ENCODE data around the gene BTNL9. TPM values are rescaled to one million over a fixed set of nuclear protein-coding genes. Genes with fewer than 3 reads are reported as not detected.
"Not testable (repeated sequence)": the region's sequence is repeated elsewhere in the genome, so short reads cannot be mapped to it uniquely, and the experiment has no call there.

The BTNL9 gene
- total and polyA plus RNA-seq, 2 experiments from 2014 or later: 0.11 to 0.27 TPM

DNA sequence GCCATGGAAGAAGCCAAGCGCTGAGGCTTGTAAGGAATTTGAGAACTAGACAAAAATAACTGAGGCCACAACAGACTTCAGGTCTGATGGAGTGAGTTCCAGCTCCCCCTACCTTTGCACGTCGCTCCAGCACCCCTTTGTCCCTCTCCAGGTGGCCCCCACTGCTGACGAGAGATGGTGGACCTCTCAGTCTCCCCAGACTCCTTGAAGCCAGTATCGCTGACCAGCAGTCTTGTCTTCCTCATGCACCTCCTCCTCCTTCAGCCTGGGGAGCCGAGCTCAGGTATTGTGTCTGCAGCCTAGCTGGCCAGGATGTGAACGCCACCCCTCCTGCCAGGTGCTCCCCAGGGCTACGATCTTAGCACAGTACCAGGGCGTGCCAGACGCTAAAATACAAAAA, 5.2 kb downstream of the BTNL9 start:
- no peak overlapping the region for H3K27ac ChIP-seq

DNA sequence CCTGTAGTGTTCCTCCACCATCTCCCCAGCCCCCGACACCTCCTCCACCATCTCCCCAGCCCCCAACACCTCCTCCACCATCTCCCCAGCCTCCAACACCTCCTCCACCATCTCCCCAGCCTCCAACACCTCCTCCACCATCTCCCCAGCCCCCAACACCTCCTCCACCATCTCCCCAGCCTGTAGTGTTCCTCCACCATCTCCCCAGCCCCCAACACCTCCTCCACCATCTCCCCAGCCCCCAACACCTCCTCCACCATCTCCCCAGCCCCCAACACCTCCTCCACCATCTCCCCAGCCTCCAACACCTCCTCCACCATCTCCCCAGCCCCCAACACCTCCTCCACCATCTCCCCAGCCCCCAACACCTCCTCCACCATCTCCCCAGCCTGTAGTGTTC, 5.8 kb downstream of the BTNL9 start:
- H3K9me2 ChIP-seq (replicated peaks; ENCODE audit: insufficient read depth); H3K36me3 ChIP-seq (replicated peaks; ENCODE audit: insufficient read depth, low read depth): not testable (repeated sequence)
- peaks cover 73% of the 10 kb centered on the region for H3K27me3 ChIP-seq

More for the DNA sequence above, 5.2 kb downstream of the BTNL9 start:
- H3K9me3 ChIP-seq (ENCODE audit: low read depth): no peaks in the 10 kb centered on the region
- H3K27me3 ChIP-seq: peaks cover 73% of the 10 kb centered on the region
- DNase-seq (ENCODE audit: low spot score): no peak
- no peaks in the 10 kb centered on the region for H3K4me1 ChIP-seq (ENCODE audit: insufficient read depth)
- H3K79me2 ChIP-seq: no peaks in the 10 kb centered on the region
- no peak overlapping the region for H3K4me2 ChIP-seq
- no peaks in the 10 kb centered on the region for H3K9me2 ChIP-seq (replicated peaks; ENCODE audit: insufficient read depth)
- WGBS (ENCODE audit: low lambda C conversion rate, missing lambda C conversion rate): 65% methylated on average over 10 of the region's 10 CpGs
- TF ChIP-seq, protein P1, sequence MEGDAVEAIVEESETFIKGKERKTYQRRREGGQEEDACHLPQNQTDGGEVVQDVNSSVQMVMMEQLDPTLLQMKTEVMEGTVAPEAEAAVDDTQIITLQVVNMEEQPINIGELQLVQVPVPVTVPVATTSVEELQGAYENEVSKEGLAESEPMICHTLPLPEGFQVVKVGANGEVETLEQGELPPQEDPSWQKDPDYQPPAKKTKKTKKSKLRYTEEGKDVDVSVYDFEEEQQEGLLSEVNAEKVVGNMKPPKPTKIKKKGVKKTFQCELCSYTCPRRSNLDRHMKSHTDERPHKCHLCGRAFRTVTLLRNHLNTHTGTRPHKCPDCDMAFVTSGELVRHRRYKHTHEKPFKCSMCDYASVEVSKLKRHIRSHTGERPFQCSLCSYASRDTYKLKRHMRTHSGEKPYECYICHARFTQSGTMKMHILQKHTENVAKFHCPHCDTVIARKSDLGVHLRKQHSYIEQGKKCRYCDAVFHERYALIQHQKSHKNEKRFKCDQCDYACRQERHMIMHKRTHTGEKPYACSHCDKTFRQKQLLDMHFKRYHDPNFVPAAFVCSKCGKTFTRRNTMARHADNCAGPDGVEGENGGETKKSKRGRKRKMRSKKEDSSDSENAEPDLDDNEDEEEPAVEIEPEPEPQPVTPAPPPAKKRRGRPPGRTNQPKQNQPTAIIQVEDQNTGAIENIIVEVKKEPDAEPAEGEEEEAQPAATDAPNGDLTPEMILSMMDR (IDR thresholded peaks at IDR 0.05; ENCODE audit: poor library complexity): no peak
- TF ChIP-seq EZH2 (IDR thresholded peaks at IDR 0.05; ENCODE audit: borderline replicate concordance) (no peak), EZH2phosphoT487 (IDR thresholded peaks at IDR 0.05; ENCODE audit: low read depth, severe bottlenecking, unreplicated experiment) (no peak)
- no peaks in the 10 kb centered on the region for H3K36me3 ChIP-seq (replicated peaks; ENCODE audit: insufficient read depth, low read depth)
- no peak overlapping the region for H2AFZ ChIP-seq
- H3K4me3 ChIP-seq: no peak overlapping the region
- no peaks in the 10 kb centered on the region for H4K20me1 ChIP-seq (ENCODE audit: insufficient read depth, poor library complexity, severe bottlenecking)

DNA sequence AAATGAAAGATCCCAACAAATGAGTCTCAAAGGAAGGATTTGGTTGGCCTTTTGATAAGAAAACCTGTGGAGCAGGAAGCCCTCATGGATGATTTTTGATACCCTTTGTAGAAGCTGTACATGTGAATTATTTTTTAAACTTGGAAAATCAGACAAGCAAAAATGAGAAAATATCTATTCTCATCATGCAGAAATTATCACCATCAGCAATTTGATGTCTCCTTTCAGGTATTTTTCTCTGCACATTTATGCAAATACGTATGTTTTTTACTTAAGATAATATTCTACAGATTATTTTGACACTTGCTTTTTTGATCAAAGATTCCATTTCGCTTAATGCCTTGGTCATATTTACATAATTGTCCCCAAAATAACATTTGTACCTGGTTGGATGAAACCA, 7.2 kb downstream of the BTNL9 start:
- no peak for DNase-seq (ENCODE audit: low spot score)
- H3K4me3 ChIP-seq: no peak overlapping the region
- WGBS (ENCODE audit: low lambda C conversion rate, missing lambda C conversion rate): 81% methylated on average over 2 of the region's 2 CpGs
- no peak overlapping the region for H3K4me2 ChIP-seq
- no peaks in the 10 kb centered on the region for H3K79me2 ChIP-seq
- no peaks in the 10 kb centered on the region for H3K4me1 ChIP-seq (ENCODE audit: insufficient read depth)
- H2AFZ ChIP-seq: no peak overlapping the region
- no peaks in the 10 kb centered on the region for H3K9me3 ChIP-seq (ENCODE audit: low read depth)
- no peak overlapping the region for H3K27ac ChIP-seq
- H4K20me1 ChIP-seq (ENCODE audit: insufficient read depth, poor library complexity, severe bottlenecking): no peaks in the 10 kb centered on the region
- no peaks in the 10 kb centered on the region for H3K9me2 ChIP-seq (replicated peaks; ENCODE audit: insufficient read depth)
- H3K36me3 ChIP-seq (replicated peaks; ENCODE audit: insufficient read depth, low read depth): no peaks in the 10 kb centered on the region
- TF ChIP-seq, protein P1 (IDR thresholded peaks at IDR 0.05; ENCODE audit: poor library complexity): no peak
- TF ChIP-seq EZH2phosphoT487 (IDR thresholded peaks at IDR 0.05; ENCODE audit: low read depth, severe bottlenecking, unreplicated experiment): no peak
- no peak for TF ChIP-seq EZH2 (IDR thresholded peaks at IDR 0.05; ENCODE audit: borderline replicate concordance)
- peaks cover 73% of the 10 kb centered on the region for H3K27me3 ChIP-seq

More for the DNA sequence above, 5.8 kb downstream of the BTNL9 start:
- not testable (repeated sequence) for H3K4me2 ChIP-seq; DNase-seq (ENCODE audit: low spot score); H3K79me2 ChIP-seq; H2AFZ ChIP-seq; H3K9me3 ChIP-seq (ENCODE audit: low read depth); H4K20me1 ChIP-seq (ENCODE audit: insufficient read depth, poor library complexity, severe bottlenecking); H3K27ac ChIP-seq; H3K4me1 ChIP-seq (ENCODE audit: insufficient read depth); H3K4me3 ChIP-seq
- WGBS (ENCODE audit: low lambda C conversion rate, missing lambda C conversion rate): no CpG with 5 or more reads among the region's 1 CpG

DNA sequence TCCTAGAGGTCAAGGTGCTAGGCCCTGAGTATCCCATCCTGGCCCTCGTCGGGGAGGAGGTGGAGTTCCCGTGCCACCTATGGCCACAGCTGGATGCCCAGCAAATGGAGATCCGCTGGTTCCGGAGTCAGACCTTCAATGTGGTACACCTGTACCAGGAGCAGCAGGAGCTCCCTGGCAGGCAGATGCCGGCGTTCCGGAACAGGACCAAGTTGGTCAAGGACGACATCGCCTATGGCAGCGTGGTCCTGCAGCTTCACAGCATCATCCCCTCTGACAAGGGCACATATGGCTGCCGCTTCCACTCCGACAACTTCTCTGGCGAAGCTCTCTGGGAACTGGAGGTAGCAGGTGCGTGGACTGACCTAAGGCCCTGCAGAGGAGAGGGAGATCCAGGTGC, 7.9 kb downstream of the BTNL9 start:
- TF ChIP-seq, protein P1 (IDR thresholded peaks at IDR 0.05; ENCODE audit: poor library complexity): no peak
- TF ChIP-seq EZH2phosphoT487 (IDR thresholded peaks at IDR 0.05; ENCODE audit: low read depth, severe bottlenecking, unreplicated experiment) (no peak), EZH2 (IDR thresholded peaks at IDR 0.05; ENCODE audit: borderline replicate concordance) (no peak)
- Histone ChIP-seq H3K36me3 (replicated peaks; ENCODE audit: insufficient read depth, low read depth) (no peaks in the 10 kb centered on the region), H3K4me2 (no peak overlapping the region), H3K4me3 (no peak overlapping the region), H3K4me1 (ENCODE audit: insufficient read depth) (no peaks in the 10 kb centered on the region), H3K9me3 (ENCODE audit: low read depth) (no peaks in the 10 kb centered on the region), H2AFZ (no peak overlapping the region), H3K79me2 (no peaks in the 10 kb centered on the region), H3K27ac (no peak overlapping the region), H3K27me3 (peaks cover 72% of the 10 kb centered on the region), H4K20me1 (ENCODE audit: insufficient read depth, poor library complexity, severe bottlenecking) (no peaks in the 10 kb centered on the region), H3K9me2 (replicated peaks; ENCODE audit: insufficient read depth) (no peaks in the 10 kb centered on the region)
- no peak for DNase-seq (ENCODE audit: low spot score)
- 93% methylated on average over 15 of the region's 15 CpGs for WGBS (ENCODE audit: low lambda C conversion rate, missing lambda C conversion rate)

Data from hepatocyte (in vitro differentiated cells).